HTR-8/SVneo (cell line): ENCODE measurements around the gene DDI2.
"Not testable (repeated sequence)": the region's sequence is repeated elsewhere in the genome, so short reads cannot be mapped to it uniquely, and the experiment has no call there.

Source experiments
- DNase-seq: peaks from one replicate; pipeline ENCODE4 v3.0.0; 2011; ENCODE audit warnings: low spot score, mixed read lengths; ENCODE audit not compliant: insufficient read length
- FAIRE-seq: peaks from 2 replicates; lab custom pipeline; 2011; peaks lifted over from hg19 to GRCh38; lab: Jason Lieb, UNC

DDI2 gene

GRCh38 chr1:15628003-15628402 is 10.7 kb downstream of the DDI2 start:
- FAIRE-seq (no peak), DNase-seq (no peak)

- FAIRE-seq, result no peak
- no peak for DNase-seq
Observed at GRCh38 chr1:15633756-15634420, 16.6 kb downstream of the DDI2 start.

- no peak for FAIRE-seq
- DNase-seq, result no peak
Observed at GRCh38 chr1:15636436-15636835, 19.2 kb downstream of the DDI2 start.

- DNase-seq (no peak), FAIRE-seq (no peak)
Observed at GRCh38 chr1:15637826-15638225, 20.6 kb downstream of the DDI2 start.

GRCh38 chr1:15639262-15639661 is 22.0 kb downstream of the DDI2 start:
- FAIRE-seq, result no peak
- DNase-seq, result no peak

GRCh38 chr1:15639931-15640330 is 22.7 kb downstream of the DDI2 start:
- DNase-seq, result no peak
- no peak for FAIRE-seq

- no peak for DNase-seq
- FAIRE-seq, result no peak
Observed at GRCh38 chr1:15640667-15641066, 23.4 kb downstream of the DDI2 start.

- no peak for FAIRE-seq
- DNase-seq, result no peak
Observed at GRCh38 chr1:15649937-15650336, 32.7 kb downstream of the DDI2 start.

GRCh38 chr1:15650433-15650832 is 33.2 kb downstream of the DDI2 start:
- no peak for FAIRE-seq
- DNase-seq, result no peak

GRCh38 chr1:15652130-15652529 is 34.9 kb downstream of the DDI2 start:
- not testable (repeated sequence) for DNase-seq, FAIRE-seq

- FAIRE-seq (no peak), DNase-seq (no peak)
Observed at GRCh38 chr1:15654091-15654690, 36.9 kb downstream of the DDI2 start.

- FAIRE-seq, result no peak
- DNase-seq, result no peak
Observed at GRCh38 chr1:15656464-15656863, 39.2 kb downstream of the DDI2 start.

GRCh38 chr1:15657021-15657420 is 39.8 kb downstream of the DDI2 start:
- DNase-seq (no peak), FAIRE-seq (no peak)

GRCh38 chr1:15660151-15660550 is 42.9 kb downstream of the DDI2 start:
- DNase-seq (no peak), FAIRE-seq (no peak)

- FAIRE-seq (no peak), DNase-seq (no peak)
Observed at GRCh38 chr1:15662477-15662876, 45.2 kb downstream of the DDI2 start.

GRCh38 chr1:15663925-15664324 is 46.7 kb downstream of the DDI2 start:
- DNase-seq, result no peak
- FAIRE-seq, result no peak

- FAIRE-seq (no peak), DNase-seq (no peak)
Observed at GRCh38 chr1:15667362-15667761, 50.1 kb downstream of the DDI2 start.

GRCh38 chr1:15668089-15668754 is 51.0 kb downstream of the DDI2 start:
- DNase-seq (no peak), FAIRE-seq (no peak)

GRCh38 chr1:15669074-15669473 is 51.8 kb downstream of the DDI2 start:
- no peak for FAIRE-seq
- no peak for DNase-seq

- FAIRE-seq (no peak), DNase-seq (no peak)
Observed at GRCh38 chr1:15669864-15670263, 52.6 kb downstream of the DDI2 start.

- DNase-seq (no peak), FAIRE-seq (no peak)
Observed at GRCh38 chr1:15671430-15671829, 54.2 kb downstream of the DDI2 start.
